ENCODE results near the gene SH3TC2.

Gene SH3TC2

DNA sequence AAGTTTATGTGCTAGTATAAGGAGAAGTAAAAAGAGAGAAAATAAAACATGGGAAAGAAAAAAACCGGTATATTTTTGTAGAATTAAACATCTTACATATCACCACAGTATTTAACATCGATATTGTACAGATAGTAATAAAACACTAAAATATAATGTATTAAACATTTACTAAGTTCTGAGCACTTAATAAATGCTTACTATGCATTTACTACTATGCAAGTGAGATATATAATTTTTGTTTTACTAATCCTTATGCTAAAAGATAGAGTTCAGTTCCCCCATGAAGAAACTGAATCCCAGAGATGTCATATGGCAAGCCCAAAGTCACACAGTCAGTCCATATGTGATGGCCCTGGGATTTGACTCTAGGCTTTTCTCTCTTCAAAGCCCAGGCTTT lies 51.1 kb downstream of the SH3TC2 start:
- no peak overlapping the region for H3K4me3 ChIP-seq (ENCODE audit: low read depth in 1 of 2, low read length in 2 of 2)
- H3K27me3 ChIP-seq (ENCODE audit: low read depth, low read length), result no peaks in the 10 kb centered on the region
- no peak overlapping the region for H3K27ac ChIP-seq (ENCODE audit: low read length)
- H3K4me1 ChIP-seq (ENCODE audit: control insufficient read depth in 1 of 2, insufficient read depth in 2 of 2, low read length in 2 of 2), result no peaks in the 10 kb centered on the region
- H3K9me3 ChIP-seq (ENCODE audit: control insufficient read depth in 1 of 2, low read length in 2 of 2), result no peaks in the 10 kb centered on the region
- no peaks in the 10 kb centered on the region for H3K36me3 ChIP-seq (ENCODE audit: control insufficient read depth in 1 of 2, insufficient read depth in 2 of 2, low read length in 2 of 2)

DNA sequence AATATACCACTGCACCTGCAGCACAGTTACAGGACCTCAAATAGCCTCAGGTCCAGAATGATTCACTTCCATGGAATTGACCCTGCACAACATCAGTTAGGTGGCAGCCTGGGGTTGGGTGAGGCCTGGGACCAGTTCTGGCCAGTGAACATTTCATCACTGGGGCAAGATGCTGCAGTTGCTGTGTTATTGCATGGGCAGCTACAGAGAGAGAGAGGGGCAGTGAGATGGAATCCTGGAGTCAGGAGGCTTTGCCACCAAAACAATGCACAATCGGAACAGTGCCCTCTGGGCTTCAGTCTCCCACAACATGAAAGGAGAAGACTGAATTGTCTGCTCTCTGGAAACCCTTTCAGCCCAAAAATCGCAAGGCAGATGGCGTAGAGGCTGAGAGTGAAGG lies 51.8 kb downstream of the SH3TC2 start:
- no peaks in the 10 kb centered on the region for H3K36me3 ChIP-seq (ENCODE audit: control insufficient read depth in 1 of 2, insufficient read depth in 2 of 2, low read length in 2 of 2)
- H3K4me1 ChIP-seq (ENCODE audit: control insufficient read depth in 1 of 2, insufficient read depth in 2 of 2, low read length in 2 of 2), result no peaks in the 10 kb centered on the region
- H3K27ac ChIP-seq (ENCODE audit: low read length), result no peak overlapping the region
- no peaks in the 10 kb centered on the region for H3K9me3 ChIP-seq (ENCODE audit: control insufficient read depth in 1 of 2, low read length in 2 of 2)
- no peak overlapping the region for H3K4me3 ChIP-seq (ENCODE audit: low read depth in 1 of 2, low read length in 2 of 2)
- no peaks in the 10 kb centered on the region for H3K27me3 ChIP-seq (ENCODE audit: low read depth, low read length)

DNA sequence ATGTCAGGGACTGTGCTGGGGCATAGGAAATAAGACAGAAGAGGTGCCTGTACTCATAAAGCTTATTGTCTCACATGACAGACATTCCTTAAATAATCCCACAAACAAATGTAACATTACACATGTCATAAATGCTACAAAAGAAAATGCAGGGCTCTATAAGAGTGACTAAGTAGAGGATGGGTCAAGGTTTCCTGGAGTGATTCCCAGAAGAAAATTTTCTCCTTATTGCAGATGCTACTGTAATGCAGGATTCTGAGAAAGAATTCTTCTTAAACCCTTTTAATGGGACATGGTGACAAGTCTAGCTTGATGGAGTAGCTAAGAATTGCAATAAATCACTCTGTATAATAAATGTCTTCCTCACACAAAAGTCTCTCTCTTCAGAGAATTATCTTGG lies 55.7 kb downstream of the SH3TC2 start:
- no peaks in the 10 kb centered on the region for H3K36me3 ChIP-seq (ENCODE audit: control insufficient read depth in 1 of 2, insufficient read depth in 2 of 2, low read length in 2 of 2)
- H3K27me3 ChIP-seq (ENCODE audit: low read depth, low read length), result no peaks in the 10 kb centered on the region
- no peaks in the 10 kb centered on the region for H3K4me1 ChIP-seq (ENCODE audit: control insufficient read depth in 1 of 2, insufficient read depth in 2 of 2, low read length in 2 of 2)
- H3K9me3 ChIP-seq (ENCODE audit: control insufficient read depth in 1 of 2, low read length in 2 of 2), result no peaks in the 10 kb centered on the region
- no peak overlapping the region for H3K4me3 ChIP-seq (ENCODE audit: low read depth in 1 of 2, low read length in 2 of 2)
- no peak overlapping the region for H3K27ac ChIP-seq (ENCODE audit: low read length)

DNA sequence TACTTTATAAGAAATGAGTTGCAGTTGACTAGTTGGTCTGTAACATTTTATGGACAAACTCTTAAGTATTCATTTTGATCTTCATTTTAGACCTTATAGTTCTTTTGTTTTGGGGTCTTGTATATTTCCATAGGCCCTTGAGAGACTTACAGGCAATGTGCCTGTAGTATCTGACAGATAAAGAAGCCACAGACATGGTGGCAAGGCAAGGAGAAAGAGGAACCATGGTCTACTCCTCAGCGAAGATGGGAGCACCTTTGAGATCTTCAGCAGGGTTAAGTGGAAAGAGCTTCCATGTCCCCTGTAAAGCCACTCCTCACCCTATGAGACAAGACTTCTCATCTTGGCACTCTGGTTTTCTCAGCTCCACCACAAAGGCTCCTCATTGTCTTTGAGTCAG lies 56.4 kb downstream of the SH3TC2 start:
- H3K27ac ChIP-seq (ENCODE audit: low read length), result no peak overlapping the region
- no peaks in the 10 kb centered on the region for H3K36me3 ChIP-seq (ENCODE audit: control insufficient read depth in 1 of 2, insufficient read depth in 2 of 2, low read length in 2 of 2)
- H3K4me3 ChIP-seq (ENCODE audit: low read depth in 1 of 2, low read length in 2 of 2), result no peak overlapping the region
- no peaks in the 10 kb centered on the region for H3K9me3 ChIP-seq (ENCODE audit: control insufficient read depth in 1 of 2, low read length in 2 of 2)
- no peaks in the 10 kb centered on the region for H3K4me1 ChIP-seq (ENCODE audit: control insufficient read depth in 1 of 2, insufficient read depth in 2 of 2, low read length in 2 of 2)
- H3K27me3 ChIP-seq (ENCODE audit: low read depth, low read length), result no peaks in the 10 kb centered on the region

DNA sequence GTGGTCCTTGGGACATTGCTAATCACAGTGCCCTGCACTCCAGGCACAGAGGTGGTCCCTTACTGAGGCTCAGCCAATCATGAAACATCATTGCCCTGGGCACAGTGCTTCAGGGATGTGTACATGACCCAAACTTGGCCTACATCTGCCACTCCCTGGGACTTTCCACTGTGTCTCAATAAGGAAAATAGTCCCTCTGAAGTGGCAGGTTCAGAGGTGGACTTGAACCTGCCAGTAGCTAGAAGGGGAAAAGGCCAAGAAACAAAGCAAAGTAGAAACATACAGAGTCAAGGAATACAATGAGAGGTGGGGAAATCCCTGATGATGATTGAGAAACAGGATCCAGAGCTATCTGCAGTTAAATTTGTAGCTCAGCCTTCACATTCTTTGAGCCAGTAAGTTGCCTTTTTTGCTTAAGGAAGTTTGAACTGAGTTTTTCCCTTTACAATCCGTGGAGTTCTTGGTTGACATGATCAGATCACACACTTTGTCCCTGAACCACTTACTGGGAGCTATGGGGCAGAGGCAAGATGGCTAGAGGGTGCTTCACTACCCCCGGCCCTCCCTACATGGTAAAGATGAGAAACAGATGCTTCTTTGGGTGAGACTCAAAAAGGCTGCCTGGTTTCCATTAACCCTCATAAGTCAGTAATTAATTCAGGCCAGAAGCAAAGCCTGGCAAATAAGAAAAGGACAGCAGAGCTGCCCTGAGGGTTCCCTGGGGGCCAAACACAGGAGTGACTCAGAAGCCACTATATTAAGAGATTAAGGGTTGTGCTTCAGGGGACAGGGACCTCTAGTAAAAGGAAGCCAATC lies 57.6 kb downstream of the SH3TC2 start:
- Histone ChIP-seq H3K9me3 (ENCODE audit: control insufficient read depth in 1 of 2, low read length in 2 of 2) (no peaks in the 10 kb centered on the region), H3K27ac (ENCODE audit: low read length) (no peak overlapping the region), H3K36me3 (ENCODE audit: control insufficient read depth in 1 of 2, insufficient read depth in 2 of 2, low read length in 2 of 2) (no peaks in the 10 kb centered on the region), H3K27me3 (ENCODE audit: low read depth, low read length) (no peaks in the 10 kb centered on the region), H3K4me1 (ENCODE audit: control insufficient read depth in 1 of 2, insufficient read depth in 2 of 2, low read length in 2 of 2) (no peaks in the 10 kb centered on the region), H3K4me3 (ENCODE audit: low read depth in 1 of 2, low read length in 2 of 2) (no peak overlapping the region)

DNA sequence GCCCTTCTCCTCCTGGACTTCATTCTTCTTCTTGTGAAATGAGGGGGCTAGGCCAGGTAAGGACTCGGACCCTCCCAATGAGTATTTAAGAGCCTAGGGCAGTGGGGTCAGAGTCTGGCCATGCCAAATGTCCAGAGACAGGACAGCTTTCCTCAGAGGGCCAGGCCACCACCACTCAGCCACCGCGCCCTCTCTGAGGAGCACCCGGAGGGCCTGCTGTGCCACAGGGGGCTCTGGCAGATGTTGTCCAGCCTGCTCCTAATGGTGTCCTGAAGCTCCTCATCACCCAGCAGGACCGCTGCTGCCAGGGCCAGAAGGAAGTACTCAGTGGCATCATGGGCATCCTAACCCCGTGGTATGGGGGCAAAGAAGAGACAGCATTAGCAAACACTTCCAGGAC lies 58.3 kb downstream of the SH3TC2 start:
- no peak overlapping the region for H3K27ac ChIP-seq (ENCODE audit: low read length)
- H3K27me3 ChIP-seq (ENCODE audit: low read depth, low read length), result no peaks in the 10 kb centered on the region
- no peak overlapping the region for H3K4me3 ChIP-seq (ENCODE audit: low read depth in 1 of 2, low read length in 2 of 2)
- H3K36me3 ChIP-seq (ENCODE audit: control insufficient read depth in 1 of 2, insufficient read depth in 2 of 2, low read length in 2 of 2), result no peaks in the 10 kb centered on the region
- H3K9me3 ChIP-seq (ENCODE audit: control insufficient read depth in 1 of 2, low read length in 2 of 2), result no peaks in the 10 kb centered on the region
- no peaks in the 10 kb centered on the region for H3K4me1 ChIP-seq (ENCODE audit: control insufficient read depth in 1 of 2, insufficient read depth in 2 of 2, low read length in 2 of 2)

DNA sequence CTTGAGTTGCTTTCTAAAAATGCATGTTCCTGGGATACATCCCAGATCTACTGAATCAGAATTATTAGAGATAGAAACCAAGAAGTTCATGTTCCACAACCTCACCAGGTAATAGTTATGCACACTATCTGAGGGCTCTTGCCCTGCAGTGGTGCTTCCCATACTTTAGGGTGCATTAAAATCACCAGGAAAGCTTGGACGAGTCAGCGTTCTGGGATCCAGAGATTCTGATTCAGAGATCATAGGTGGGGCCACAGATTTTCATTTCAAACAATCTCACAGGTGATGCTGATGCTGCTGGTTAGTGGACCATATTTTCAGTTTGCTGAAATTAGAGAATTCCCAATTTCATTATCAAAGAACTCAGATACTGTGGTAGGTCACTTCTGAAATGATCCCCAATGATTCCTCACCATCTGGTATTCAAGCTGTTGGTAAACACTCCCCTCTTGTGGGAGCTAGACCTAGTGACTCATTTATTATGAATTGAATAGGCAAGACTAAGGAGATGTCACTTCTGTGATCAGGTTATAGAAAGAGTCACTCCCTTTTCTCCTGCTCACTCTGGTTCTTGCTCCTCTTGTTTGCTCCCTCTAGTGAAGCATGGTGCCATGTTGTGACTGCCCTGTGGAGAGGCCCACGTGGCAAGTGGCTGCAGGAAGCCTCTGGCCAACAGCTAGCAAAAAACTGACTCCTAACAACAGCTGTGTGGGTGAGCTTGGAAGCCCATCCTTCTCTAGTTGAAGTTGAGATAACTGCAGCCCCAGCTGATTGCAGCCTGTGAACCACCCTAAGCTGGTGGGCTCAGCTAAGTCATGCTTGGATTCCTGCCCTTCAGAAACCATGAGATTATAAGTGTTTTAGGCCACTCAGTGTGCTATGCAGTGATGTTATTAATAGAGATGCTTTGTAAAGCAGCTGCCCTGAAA lies 59.8 kb downstream of the SH3TC2 start:
- Histone ChIP-seq H3K9me3 (ENCODE audit: control insufficient read depth in 1 of 2, low read length in 2 of 2) (no peaks in the 10 kb centered on the region), H3K27me3 (ENCODE audit: low read depth, low read length) (no peaks in the 10 kb centered on the region), H3K27ac (ENCODE audit: low read length) (no peak overlapping the region), H3K36me3 (ENCODE audit: control insufficient read depth in 1 of 2, insufficient read depth in 2 of 2, low read length in 2 of 2) (no peaks in the 10 kb centered on the region), H3K4me3 (ENCODE audit: low read depth in 1 of 2, low read length in 2 of 2) (no peak overlapping the region), H3K4me1 (ENCODE audit: control insufficient read depth in 1 of 2, insufficient read depth in 2 of 2, low read length in 2 of 2) (no peaks in the 10 kb centered on the region)

DNA sequence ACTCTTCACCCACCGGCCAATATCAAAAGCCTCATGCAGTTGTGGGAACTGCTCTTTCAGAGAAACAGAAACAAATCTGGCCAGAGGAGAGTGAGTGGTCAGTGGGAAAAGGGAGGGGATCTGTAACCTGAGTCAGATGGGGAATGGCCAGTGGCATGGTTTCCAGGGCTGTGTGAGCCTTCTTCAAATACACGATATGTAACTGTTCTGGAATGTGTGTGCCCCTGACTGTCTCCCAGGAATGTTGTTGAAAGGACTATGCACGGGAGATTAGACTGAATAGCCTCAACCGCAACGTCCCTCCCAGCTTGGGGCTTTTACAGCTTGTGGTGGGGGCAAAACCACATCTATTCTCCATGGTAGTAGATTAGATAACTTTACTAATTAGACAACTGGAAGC lies 60.8 kb downstream of the SH3TC2 start:
- no peaks in the 10 kb centered on the region for H3K36me3 ChIP-seq (ENCODE audit: control insufficient read depth in 1 of 2, insufficient read depth in 2 of 2, low read length in 2 of 2)
- no peaks in the 10 kb centered on the region for H3K27me3 ChIP-seq (ENCODE audit: low read depth, low read length)
- no peak overlapping the region for H3K27ac ChIP-seq (ENCODE audit: low read length)
- H3K9me3 ChIP-seq (ENCODE audit: control insufficient read depth in 1 of 2, low read length in 2 of 2), result no peaks in the 10 kb centered on the region
- no peak overlapping the region for H3K4me3 ChIP-seq (ENCODE audit: low read depth in 1 of 2, low read length in 2 of 2)
- H3K4me1 ChIP-seq (ENCODE audit: control insufficient read depth in 1 of 2, insufficient read depth in 2 of 2, low read length in 2 of 2), result no peaks in the 10 kb centered on the region

DNA sequence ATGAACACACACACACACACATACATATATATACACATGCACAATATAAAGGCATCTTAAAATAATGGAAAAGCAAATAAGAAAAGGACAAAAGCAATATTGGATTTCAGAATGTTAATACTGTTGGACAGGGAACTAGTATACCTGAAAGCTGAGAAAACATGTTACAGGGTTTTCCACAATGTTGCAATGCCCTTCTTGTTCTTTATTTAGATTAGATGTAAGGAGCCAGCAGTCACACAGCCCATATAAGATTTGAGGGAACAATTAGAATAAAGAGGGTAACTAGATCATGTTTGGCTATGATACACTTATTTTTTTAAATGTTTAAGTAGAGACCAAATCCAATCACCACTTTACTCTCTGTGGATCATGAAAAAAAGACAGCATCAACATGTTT lies 61.7 kb downstream of the SH3TC2 start:
- H3K9me3 ChIP-seq (ENCODE audit: control insufficient read depth in 1 of 2, low read length in 2 of 2), result no peaks in the 10 kb centered on the region
- H3K4me1 ChIP-seq (ENCODE audit: control insufficient read depth in 1 of 2, insufficient read depth in 2 of 2, low read length in 2 of 2), result no peaks in the 10 kb centered on the region
- no peaks in the 10 kb centered on the region for H3K36me3 ChIP-seq (ENCODE audit: control insufficient read depth in 1 of 2, insufficient read depth in 2 of 2, low read length in 2 of 2)
- no peaks in the 10 kb centered on the region for H3K27me3 ChIP-seq (ENCODE audit: low read depth, low read length)
- H3K4me3 ChIP-seq (ENCODE audit: low read depth in 1 of 2, low read length in 2 of 2), result no peak overlapping the region
- no peak overlapping the region for H3K27ac ChIP-seq (ENCODE audit: low read length)

DNA sequence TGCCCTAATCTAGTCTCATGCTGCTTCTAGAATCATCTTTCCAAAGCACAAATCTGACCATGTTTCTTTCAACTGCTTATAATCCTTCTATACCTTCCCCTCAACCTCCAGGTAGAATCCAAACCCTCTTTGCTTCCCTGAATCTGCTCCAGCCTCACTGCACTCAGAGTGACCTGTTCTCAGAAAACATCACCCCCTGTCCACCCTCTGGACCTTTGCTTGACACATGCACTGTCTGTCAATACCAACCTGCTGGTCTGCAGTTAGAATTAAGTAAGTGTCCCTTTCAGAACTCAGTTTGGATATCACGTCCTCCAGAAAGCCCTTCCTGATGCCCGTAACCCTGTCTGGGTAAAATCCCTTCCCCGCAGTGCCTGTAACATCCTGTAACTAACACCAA lies 63.1 kb downstream of the SH3TC2 start:
- Histone ChIP-seq H3K27me3 (ENCODE audit: low read depth, low read length) (no peaks in the 10 kb centered on the region), H3K9me3 (ENCODE audit: control insufficient read depth in 1 of 2, low read length in 2 of 2) (no peaks in the 10 kb centered on the region), H3K27ac (ENCODE audit: low read length) (no peak overlapping the region), H3K36me3 (ENCODE audit: control insufficient read depth in 1 of 2, insufficient read depth in 2 of 2, low read length in 2 of 2) (no peaks in the 10 kb centered on the region), H3K4me1 (ENCODE audit: control insufficient read depth in 1 of 2, insufficient read depth in 2 of 2, low read length in 2 of 2) (no peaks in the 10 kb centered on the region), H3K4me3 (ENCODE audit: low read depth in 1 of 2, low read length in 2 of 2) (no peak overlapping the region)

DNA sequence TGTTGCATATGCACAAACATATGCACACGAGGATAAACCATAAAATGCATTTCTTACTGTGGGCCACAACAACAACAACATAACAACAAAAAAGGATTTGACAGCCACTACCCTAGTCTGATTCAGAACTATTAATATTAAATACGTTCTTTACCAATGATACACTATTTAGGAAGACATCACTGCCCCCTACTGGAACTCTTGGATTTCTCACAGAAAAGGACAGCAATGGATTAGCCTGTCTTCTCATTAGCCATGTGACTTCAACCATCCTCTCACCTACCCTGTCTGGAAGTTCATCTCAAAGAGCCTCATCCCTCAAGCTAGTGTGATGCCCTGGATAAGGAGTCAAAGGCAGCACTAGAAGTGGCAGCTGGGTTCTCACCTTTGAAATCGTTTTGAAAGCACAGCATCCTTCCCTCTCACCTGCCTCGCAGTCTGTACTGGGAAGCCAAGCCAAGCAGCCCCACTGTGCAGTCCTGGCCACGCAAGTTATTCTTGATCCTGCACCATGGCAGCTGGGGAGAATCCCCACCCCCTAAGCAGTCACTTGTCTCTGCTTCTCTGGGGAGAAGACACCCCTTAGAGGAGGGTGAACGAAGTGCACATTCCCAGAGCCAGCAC lies 64.6 kb downstream of the SH3TC2 start:
- no peaks in the 10 kb centered on the region for H3K36me3 ChIP-seq (ENCODE audit: control insufficient read depth in 1 of 2, insufficient read depth in 2 of 2, low read length in 2 of 2)
- H3K27me3 ChIP-seq (ENCODE audit: low read depth, low read length), result no peaks in the 10 kb centered on the region
- H3K9me3 ChIP-seq (ENCODE audit: control insufficient read depth in 1 of 2, low read length in 2 of 2), result no peaks in the 10 kb centered on the region
- H3K4me1 ChIP-seq (ENCODE audit: control insufficient read depth in 1 of 2, insufficient read depth in 2 of 2, low read length in 2 of 2), result no peaks in the 10 kb centered on the region
- H3K4me3 ChIP-seq (ENCODE audit: low read depth in 1 of 2, low read length in 2 of 2), result no peak overlapping the region
- no peak overlapping the region for H3K27ac ChIP-seq (ENCODE audit: low read length)
